ENCODE results near the gene TTC21A.

The TTC21A gene

GRCh38 chr3:39098473-39099000 lies 8.9 kb upstream of the TTC21A start:
- DNase-seq, result no peak

- no peak for DNase-seq
Measured at GRCh38 chr3:39099242-39099641, 8.2 kb upstream of the TTC21A start.

GRCh38 chr3:39099738-39100499 lies 7.6 kb upstream of the TTC21A start:
- DNase-seq, result no peak

GRCh38 chr3:39100500-39100886 lies 7.0 kb upstream of the TTC21A start:
- DNase-seq, result no peak

DNA sequence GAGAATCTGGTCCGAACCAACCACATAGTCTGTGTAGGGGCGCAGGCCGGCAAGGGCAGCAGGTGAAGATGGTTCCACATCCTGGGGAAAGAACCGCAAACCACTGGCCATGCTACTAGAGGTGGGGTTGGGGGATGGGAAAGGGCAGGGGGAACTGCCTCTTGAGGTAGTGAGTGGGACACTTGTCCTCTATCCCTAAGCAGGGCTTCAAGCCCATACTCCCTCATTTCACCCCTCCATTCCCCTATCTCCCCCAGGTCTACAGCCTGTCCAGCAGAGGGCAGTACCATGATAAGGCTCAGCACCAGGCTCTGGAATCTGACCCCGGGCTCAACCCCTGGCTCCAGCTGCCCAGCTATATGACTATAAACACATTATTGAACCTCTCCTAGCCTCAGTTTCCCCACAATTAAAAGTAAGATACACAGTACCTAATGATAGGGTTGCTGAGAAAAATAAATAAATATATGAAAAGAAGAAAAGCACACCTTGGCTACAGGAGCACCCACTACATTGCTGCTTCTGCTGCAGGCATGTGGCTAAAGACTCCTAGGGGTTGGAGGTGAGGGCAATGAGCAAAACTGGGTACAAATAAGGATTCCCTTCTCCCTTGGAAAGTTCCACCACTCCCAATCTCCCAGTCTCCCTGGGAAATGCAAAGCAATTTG lies 6.3 kb upstream of the TTC21A start:
- DNase-seq, result peak; percentile 35

DNA sequence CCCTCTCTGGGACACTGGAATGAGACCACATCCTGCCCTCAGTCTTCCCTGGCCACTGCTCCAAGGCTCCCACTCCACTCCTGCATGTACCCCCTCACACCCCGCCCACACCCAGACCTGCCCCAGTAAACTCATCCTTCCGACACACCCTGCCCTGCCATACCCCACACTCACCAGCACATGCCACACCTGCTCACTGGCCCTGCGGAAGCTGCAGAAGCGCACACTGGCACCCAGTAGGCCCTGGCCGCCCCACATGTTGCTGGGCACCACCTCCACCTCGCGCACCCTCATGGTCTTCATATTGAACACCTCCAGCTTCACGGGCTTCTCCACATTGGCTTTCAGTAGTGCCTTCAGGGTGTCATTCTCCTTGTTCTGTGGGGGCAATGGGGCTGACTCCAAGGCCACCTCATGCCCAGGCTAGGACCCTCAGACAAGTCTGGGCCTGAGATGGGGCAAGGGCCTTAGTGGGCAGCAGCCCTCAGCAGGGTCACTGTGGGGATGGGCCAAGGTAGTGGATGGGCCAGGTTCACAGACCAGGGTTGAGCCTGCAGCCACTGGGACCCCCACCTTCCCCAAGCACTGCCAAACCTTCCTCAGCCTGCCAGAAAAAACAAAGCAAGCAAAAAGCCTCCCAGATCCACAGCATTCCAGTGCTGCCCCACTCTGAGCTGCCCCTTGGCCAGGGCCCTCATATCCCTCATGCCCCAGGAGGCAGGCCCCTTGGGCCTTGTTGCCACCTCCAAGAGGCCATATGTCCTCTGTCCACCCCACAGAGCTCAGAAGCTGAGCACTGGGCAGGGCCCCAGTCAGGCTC lies 4.8 kb upstream of the TTC21A start:
- no peak for DNase-seq

GRCh38 chr3:39103324-39103693 lies 4.2 kb upstream of the TTC21A start:
- DNase-seq, result no peak

GRCh38 chr3:39103791-39104552 lies 3.5 kb upstream of the TTC21A start:
- no peak for DNase-seq

DNA sequence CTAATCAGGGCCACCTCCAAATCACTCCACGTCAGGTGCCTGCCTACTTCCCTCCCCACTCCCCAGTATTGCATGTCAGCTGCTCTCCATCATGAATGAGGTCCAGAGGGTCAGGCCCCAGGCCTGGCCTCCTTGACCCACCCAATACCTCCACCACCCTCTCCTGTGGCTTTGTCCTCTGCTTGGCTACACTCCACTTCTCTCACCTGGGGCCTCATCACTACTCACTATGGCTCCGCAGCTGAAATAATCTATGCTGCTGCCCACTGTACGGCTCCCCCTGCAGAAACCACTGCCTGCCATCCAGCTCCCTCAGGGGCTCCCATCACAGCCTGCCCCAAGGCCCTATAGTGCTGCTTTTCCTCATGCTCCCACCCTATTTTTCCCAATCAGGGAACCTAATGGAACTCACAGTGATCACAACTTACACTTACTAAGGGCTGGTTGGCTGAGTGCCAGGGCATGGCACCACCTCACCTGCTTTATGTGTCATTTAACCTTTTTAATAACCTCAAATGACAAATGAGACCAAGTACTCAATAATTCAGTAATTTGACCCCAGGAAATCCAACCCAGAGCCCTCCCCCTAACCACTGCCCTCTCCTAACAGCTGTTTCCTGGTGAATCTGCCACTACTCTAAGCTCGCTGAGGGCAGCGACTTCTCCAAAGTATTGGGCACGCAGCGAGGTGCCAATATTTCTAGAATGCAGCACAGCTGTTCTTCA lies 2.4 kb upstream of the TTC21A start:
- DNase-seq, result peak; percentile 30

GRCh38 chr3:39105687-39106063 lies 1.8 kb upstream of the TTC21A start:
- no peak for DNase-seq

GRCh38 chr3:39106281-39106811 lies 1.1 kb upstream of the TTC21A start:
- DNase-seq, result no peak

GRCh38 chr3:39106851-39107387 lies 561 bp upstream of the TTC21A start:
- no peak for DNase-seq

DNA sequence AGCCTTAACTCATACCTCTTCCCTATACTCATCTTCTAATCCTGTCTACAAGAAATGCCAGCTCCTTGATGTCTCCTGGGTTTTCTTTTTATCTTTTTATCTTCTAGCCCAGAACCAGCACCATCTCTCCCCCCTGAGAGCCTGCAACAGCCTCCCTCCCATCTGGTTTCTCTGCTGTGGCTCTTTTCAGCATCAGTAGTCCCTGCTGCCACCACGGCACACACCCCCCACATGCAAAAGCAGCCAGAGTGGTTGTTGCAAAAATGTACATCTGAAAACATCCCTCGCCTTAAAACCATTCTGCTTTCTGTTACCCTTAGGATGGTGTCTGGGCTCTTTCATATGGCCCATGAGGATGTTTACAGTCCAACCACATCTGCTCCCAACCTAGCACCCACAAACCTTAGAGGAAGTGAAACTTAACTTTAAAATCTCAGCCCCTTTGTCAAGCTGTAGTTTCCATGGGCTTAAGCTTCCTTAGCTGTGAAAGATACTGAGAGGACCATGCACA lies 775 bp downstream of the TTC21A start:
- DNase-seq, result no peak

- no peak for DNase-seq
Measured at GRCh38 chr3:39109086-39109485, 1.6 kb downstream of the TTC21A start.

DNA sequence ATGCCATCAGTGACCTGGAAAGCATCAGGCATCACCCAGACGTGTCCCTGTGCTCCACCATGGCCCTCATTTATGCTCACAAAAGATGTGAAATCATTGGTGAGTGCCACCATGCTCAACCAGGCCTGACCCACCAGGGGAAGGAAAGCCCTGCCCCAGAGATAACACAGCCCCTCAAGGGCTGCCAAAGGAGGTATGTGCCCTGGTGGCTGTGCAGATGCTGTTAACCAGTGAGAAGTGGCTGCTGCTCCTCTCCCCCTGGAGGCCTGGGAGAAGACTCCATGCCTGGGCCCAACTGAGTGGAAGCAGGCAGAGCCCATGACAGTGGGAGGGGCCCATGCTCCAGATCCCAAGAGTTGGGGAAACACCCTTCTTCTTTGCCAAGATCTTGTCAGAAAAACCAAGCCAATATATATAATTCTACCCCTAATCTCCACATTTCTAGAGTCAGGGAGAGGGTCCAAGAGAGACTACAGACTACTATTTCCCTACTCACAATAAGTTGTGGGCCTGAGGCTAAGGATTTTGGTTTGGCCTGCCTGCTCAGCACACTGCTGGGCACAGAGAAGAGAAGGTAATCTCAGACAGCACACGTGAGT lies 2.7 kb downstream of the TTC21A start:
- no peak for DNase-seq

- no peak for DNase-seq
Measured at GRCh38 chr3:39112113-39112512, 4.6 kb downstream of the TTC21A start.

- no peak for DNase-seq
Measured at GRCh38 chr3:39112535-39112934, 5.1 kb downstream of the TTC21A start.

GRCh38 chr3:39113291-39113690 lies 5.8 kb downstream of the TTC21A start:
- no peak for DNase-seq

- no peak for DNase-seq
Measured at GRCh38 chr3:39114456-39114855, 7.0 kb downstream of the TTC21A start.

DNA sequence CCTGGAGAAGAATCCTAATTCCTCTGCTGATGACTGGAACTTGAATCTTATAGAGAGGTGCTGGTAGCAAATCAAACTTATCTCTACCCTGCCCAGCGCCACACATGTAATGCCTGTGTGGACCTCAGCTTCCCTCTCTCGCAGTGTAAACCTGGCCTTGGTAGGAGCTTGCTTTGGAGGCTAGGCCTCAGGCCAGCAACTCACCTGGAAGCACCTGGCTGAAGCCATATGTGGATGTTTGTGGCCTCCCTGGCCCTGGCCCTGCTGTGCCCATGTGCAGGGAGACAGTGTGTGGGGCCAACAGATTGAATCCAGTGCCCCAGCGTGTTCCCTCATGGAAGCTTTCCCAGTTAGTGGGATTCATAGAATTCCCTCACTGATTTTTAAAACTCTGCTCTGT lies 8.4 kb downstream of the TTC21A start:
- no peak for DNase-seq

DNA sequence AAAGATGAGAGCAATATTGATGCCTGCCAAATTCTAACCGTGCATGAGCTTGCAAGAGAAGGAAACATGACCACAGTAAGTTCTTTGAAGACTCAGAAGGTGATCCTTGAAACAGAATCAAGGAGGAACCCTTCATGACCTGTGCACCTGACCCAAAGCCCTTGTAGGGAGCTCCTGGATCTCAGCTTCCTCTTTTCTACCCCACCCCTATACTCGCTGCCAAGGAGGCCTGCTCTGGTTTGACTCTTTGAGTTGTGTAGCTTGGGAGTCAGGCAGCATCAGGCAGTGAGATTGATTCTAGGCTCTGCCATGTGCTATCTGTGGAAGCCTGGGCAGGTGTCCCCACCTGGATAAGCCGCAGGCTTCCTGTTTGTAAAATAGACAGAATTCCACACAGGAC lies 10.6 kb downstream of the TTC21A start:
- no peak for DNase-seq
